Activated gamma-delta T cell treated with Interleukin-2 at 50 U/mL for 16 hours (primary cell): ENCODE data around the gene IFT81.
"Not testable (repeated sequence)": the region's sequence is repeated elsewhere in the genome, so short reads cannot be mapped to it uniquely, and the experiment has no call there.

Experiments used
- DNase-seq: peaks from one replicate; pipeline ENCODE4 v3.0.0-alpha.2; 2020

The IFT81 gene

GRCh38 chr12:110248096-110248447 lies 123.9 kb downstream of the IFT81 start:
- no peak for DNase-seq

- no peak for DNase-seq
These were observed 124.9 kb downstream of the IFT81 start for GRCh38 chr12:110249105-110249504.

- DNase-seq, result no peak
These were observed 125.6 kb downstream of the IFT81 start for GRCh38 chr12:110249716-110250225.

- no peak for DNase-seq
These were observed 127.2 kb downstream of the IFT81 start for GRCh38 chr12:110251381-110251780.

- no peak for DNase-seq
These were observed 128.6 kb downstream of the IFT81 start for GRCh38 chr12:110252716-110253115.

- DNase-seq, result no peak
These were observed 129.0 kb downstream of the IFT81 start for GRCh38 chr12:110253176-110253575.

GRCh38 chr12:110254971-110255540 lies 130.9 kb downstream of the IFT81 start:
- DNase-seq, result no peak

- not testable (repeated sequence) for DNase-seq
These were observed 131.8 kb downstream of the IFT81 start for GRCh38 chr12:110255890-110256456.

GRCh38 chr12:110256780-110257431 lies 132.7 kb downstream of the IFT81 start:
- DNase-seq, result no peak

- no peak for DNase-seq
These were observed 134.3 kb downstream of the IFT81 start for GRCh38 chr12:110258466-110258865.

GRCh38 chr12:110262442-110263388 lies 138.6 kb downstream of the IFT81 start:
- DNase-seq, result no peak

GRCh38 chr12:110266381-110266960 lies 142.3 kb downstream of the IFT81 start:
- DNase-seq, result no peak

GRCh38 chr12:110266980-110267620 lies 142.9 kb downstream of the IFT81 start:
- no peak for DNase-seq
